Putamen (tissue), 1 donor: ENCODE results near the gene PSORS1C2.

Experiments
- DNase-seq: peaks from one replicate; pipeline ENCODE4 v3.0.0-alpha.2; 2016; ENCODE audit warnings: low spot score

The PSORS1C2 gene

DNA sequence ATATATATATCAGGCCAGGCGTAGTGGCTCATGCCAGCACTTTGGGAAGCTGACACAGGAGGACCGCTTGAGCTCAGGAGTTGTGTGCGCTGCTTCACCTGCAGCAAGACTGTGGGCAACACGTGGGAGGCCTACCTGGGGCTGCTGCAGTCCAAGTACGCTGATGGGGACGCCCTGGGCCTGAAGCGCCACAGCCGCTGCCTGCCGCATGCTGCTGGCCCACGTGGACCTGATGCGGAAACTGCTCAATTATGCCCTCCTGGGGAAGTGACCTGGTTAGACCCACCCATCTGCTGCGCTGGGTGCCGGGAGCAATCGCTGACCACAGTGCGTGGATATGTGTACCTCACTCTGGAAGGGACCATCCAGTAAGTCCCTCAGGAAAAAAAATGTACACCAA, 1.8 kb upstream of the PSORS1C2 start:
- DNase-seq = no peak

DNA sequence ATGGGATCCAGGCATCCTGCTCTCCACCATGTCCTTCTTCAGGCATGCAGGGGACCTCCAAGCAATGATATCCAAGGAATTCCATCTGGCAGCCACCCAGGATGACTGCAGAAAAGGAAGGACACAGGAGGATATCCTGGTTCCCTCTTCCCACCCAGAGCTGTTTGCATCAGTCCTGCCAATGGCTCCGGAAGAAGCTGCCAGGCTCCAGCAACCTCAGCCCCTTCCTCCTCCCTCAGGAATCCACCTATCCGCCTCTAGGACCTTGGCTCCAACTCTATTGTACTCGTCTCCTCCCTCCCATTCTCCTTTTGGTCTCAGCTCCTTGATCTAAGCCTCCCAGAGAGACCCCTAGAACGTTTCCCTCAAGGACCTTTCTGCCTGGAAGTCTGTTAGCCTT, 733 bp upstream of the PSORS1C2 start:
- no peak for DNase-seq

DNA sequence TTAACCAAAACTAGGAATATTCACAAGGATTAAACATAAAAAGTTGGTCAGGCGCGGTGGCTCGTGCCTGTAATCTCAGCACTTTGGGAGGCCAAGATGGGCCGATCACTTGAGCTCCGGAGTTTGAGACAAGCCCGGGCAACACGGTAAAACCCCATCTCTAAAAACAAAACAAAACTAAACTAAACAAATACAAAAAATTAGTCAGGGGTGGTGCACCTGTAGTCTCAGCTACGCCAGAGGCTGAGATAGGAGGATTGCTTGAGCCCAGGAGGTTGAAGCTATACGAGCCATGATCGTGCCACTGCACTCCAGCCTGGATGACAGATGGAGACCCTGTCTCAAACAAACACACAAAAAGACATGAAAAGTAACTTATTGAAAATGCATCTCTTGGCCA, 3.2 kb downstream of the PSORS1C2 start:
- no peak for DNase-seq

DNA sequence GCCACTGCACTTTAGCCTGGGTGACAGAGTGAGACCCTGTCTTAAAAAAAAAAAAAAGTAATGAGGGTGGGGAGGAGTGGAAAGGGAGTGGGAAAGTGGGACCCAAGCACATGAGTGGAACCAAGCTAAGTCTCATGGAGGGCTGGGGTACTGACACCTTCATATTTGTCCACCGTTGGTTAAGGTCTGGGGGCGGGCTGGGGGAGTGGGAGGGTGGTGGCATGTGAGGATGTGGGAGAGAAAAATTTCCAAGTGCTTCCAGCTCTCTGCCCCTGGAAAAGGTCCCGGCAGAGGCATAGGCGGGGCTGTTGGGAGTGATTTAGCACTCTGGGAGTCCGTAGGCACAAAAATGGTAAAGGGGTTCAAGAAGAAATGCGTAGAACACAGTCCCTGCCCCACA, 6.1 kb downstream of the PSORS1C2 start:
- DNase-seq = no peak

DNA sequence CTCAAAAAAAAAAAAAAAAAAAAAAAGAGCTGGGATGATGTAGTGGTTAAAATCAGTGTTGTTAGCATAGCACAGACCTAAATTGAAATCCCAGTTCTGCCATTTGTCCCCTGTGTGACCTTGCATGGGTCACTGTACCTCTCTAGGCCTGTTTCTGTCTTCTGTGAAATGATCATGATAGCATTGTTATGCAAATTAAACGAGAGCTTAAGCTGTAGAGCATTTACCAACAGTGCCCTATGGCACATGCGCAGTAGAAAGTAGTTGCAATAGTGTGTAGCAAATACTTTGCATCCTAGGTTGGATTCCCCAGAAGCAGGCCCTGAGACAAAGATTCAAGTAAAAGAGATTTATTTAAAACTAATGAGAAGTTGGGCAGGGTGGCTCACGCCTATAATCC, 7.3 kb downstream of the PSORS1C2 start:
- no peak for DNase-seq

DNA sequence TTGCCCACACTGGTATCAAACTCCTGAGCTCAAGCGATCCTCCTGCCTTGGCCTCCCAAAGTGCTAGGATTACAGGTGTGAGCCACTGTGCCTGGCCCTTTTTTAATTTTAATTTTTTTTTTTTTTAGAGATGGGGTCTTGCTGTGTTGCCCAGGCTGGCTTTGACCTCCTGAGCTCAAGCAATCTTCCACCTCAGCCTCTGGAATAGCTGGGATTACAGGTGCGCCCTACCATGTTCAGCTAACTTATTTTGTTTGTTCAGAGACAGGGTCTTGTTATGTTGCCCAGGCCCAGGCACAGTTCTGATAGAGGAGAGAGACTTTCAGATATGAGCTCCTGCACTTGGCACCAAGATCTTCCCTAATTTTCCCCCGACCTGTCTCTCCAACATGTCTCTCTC, 8.1 kb downstream of the PSORS1C2 start:
- no peak for DNase-seq

DNA sequence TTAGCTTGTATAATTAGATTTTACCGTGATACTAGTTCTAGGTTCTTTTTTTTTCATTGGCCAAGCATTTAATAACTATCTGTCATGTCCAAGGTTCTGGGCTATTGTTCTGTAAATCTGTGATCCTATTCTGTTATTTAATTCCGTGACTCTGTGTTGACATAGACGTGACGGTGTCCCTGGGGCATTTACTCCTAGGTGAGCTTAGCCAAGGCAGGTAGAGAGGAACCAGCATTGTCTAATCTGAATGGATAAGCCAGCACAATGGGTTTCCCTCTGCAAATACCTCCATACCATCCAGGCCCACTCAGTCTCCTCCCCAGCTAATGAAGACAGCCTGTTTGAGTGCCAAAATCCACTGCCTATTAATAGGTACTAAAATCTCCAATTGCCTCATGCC, 9.7 kb downstream of the PSORS1C2 start:
- no peak for DNase-seq

DNA sequence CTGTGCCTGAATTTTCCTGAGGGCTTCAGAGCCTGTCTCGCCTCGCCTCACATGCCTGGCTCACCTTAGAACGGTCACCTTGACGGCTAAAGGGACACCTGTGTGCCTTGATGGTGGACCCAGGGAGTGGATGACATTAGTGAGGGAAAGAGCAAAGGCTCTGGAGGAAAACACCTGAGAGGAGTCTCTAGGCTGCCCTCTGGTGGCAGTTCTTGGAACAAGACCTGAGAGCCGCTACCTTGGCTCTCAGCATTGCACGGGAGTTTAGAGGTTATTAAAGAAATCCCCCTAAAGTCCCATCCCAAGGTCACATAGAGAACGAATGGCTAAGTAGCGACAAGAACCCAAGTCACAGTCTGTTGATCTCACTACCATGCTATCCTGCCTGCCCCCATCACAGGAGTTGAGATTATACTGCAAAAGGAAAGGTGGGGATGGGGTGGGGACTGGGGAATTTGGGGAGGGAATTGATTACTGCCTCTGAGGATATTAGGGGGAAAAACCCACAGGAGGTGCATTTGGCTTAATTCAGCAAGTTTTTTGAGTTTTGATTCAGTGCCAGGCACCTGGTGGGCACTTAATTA, 10.7 kb downstream of the PSORS1C2 start:
- DNase-seq = peak; percentile 18

DNA sequence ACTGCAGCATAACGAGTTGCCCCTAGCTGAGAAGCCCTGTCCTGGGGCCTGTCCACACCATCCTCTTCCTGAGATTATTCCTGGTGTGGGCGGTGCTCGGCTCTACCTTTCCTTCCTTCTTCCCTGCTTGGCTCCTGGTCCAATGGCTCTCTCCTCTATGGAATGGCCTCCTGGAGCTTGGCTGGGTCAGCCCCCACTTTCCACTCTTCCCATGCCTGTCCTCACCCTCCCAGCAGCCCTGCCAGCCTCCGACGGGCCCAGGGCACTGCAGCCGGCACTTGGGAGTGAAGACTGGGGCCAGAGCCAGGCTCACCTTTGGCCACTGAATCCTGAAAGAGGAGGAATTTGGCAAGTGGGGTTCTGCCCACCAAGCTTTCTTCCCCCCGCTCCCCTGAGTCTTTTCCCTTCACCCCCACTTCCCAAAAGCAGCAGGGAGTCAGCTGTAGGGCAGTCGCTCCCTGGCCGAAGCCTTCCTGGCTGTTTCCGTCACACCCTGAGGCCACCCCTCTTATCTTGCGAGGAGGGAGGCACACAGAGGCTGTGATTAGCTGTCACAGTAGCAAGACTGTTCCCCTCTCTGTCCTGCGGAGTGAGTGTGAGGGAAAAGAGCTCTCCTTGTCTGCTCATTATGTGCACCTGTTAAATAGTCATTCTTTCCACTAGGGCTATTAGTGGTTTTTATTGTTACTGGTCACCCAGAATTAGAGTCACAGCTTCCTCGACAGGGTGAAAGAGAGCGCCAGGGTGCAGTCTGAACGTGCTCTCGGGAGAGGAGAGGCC, 12.3 kb downstream of the PSORS1C2 start:
- no peak for DNase-seq

DNA sequence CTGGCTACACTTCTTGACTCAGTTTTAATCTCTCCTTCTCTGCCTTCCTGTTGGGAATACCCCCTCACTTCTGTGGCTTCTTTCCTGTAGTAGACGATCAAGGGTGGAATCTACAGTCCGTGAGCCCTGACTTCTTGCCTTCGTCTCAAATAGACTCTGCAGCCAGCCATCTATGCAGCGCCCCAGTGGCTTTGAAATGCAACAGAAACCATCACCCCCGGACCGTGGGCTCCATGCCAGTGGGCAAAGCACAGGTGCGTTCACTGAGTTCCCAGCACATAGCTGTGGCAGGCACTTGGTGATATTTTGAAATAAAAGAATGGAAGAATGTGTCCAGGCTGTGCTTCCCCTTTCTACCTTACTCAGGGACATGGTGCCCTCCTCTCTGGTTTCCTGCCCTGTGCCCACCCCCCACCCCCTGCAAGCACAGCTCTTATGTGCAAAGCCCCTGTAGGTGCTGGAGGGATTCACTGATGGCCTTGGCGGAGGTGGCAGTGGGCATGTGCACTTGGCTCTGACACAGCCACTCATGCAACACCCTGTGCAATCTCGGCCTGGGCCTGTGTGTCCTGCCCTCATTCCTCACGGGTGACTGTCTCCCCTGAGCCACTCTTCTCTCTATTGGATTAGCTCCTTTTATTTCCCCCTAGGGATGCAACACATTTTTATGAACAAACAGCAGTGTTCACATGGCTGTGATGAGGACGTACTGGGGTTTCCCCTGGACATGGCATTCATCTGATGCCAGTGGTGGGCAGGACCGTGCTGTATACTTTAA, 13.1 kb downstream of the PSORS1C2 start:
- no peak for DNase-seq

DNA sequence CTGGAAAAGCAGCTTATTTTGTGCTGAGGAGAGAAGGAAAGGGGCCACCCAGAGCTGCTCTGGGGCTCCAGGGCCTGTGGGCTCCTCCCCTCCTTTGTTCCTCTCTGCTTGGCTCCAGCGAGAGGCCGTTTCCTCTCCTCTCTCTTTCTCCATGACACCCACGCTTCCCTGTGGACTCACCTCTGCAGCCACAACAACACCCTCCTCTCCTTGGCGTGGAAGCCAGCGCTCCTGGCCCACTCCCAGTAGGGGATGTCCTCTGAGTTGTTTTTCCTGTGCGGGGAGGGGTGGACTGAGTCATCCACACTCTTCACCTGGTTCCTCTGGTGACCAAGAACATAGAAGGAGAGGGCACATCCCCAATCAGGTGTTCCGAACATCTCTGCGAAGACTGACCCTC, 13.7 kb downstream of the PSORS1C2 start:
- DNase-seq = no peak

DNA sequence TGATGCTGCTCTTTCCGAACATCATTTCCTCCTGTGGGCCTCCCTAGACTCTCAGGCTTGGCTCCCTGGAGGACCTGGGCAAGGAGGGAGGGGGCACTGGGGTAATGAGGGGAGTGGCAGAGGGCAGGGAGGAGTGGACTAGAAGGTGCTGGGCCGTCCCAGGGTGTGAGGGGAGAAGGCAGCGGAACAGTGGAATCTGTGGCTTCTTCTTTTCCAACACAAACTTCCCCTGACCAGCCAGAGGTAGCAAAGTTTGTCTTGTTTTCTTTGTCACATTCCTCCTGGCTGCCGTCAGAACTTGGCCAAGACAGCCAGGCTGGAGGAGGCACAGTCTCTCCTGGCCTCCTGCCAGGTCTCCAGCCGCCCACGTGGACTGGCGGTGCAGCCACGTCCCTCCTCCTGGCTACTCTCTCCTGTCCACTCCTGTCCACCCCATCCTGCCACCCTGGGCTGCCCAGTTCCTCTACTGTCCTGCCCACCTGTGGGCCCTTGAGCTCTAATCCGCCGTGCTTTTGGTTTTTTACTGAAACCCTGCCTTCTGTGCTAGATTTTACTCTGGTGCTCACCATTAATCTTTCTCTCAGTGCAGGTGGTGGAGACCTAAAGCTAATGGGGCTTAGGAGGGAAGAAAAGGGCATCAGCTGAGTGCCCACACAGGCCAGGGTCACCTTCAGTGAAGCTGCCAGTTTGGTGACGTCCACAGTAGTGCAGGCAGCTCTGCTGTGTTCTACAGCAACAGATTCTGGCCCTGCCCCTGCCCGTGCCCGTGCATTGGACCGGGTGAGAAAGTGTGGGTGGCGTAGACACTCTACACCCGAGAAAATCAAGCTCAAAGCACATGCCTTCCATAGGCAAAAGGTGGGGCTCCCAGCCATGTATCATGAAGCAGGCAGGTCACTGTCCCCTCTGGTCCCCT, 15.8 kb downstream of the PSORS1C2 start:
- peak; percentile 32 for DNase-seq

DNA sequence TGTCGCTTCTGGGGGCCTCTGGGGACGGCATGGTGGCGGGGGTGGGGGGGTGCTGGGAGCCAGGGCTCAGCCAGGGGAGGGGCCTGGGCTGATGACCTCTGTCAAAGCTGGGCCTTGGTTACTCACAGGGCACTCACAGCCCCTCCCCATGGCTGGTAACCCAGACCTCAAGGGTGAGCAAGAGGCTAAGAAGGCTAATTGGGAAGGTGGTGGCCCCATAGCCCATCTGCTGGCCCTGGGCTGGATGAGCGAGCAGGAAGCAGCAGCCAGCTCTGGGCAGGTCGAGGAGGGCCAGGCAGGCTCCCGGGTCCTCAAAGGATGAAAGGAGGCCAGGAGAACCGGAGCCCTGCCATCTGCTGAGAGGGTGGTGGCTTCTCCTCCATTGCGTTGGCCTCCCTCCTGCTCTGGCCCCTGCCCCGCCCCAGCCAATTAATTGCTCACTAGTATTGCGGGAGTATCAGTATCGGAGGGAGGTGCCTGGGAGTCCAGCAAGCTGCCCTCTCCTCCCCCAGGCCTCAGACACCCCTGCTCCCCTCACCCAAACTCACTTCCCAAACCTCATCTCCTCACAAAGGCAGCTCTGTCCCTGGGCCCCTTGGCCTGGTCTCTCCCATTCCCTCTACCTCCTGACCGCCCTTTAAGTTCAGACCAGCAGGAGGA, 17.6 kb downstream of the PSORS1C2 start:
- no peak for DNase-seq

DNA sequence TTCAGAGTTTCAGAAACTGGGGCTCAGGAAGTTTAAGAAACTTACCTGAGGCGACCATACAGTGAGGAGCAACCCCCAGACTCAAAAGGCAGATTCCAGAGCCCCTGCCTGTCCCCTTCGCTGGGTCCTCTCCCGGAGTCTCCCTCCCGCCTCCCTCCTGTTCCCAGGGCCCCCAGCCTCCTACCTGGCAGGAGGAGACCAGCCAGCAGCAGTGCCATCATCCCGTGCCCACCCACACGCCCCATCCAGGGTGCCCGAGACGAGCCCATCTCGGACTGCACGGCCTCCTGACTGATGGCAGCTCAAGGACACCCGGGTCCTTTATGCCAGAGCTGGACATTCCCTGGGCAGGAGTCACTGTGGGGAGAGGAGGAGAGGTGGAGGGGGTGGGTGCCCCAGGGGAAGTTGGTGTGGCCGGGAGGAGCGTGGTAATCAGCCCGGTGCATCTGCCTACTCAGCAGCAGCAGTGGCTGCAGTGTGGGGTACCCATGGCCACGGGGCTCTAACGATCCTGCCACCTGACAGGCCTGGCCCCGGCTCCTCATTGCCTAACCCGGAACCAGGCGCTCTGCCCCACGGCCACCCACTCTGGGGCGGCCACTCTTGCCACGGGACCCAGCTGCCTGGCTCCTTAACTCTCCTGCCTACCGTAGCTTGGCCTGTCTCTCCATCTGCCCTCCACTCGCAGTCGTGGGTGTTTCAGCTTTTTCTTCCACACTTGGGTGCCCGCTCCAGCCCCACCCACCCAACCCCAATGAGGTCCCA, 18.5 kb downstream of the PSORS1C2 start, which contains the start of gene CDSN:
TSS of gene CDSN (minus strand) at position 296 of the 765 bp plus-strand sequence. CDS start at position 269, 27 bp downstream.
- no peak for DNase-seq

DNA sequence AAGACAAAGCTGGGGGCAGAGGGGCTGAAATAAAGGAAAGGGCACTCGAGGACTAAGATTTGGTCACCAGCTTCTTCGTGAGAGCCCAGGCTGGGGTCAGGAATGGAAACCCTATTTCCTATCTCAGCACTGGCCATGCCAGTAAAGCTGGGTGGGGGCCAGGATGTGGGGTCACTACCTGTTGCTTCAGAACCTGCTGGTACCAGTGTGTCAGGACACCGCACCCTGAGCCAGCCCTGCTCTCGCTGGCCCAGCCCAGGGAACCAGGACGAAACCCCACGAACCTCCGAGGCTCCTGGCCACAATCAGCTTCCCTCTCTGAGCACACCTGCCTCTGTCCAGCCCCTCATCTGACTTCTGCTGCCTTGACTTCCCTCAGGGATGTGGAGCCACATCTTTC, 20.7 kb downstream of the PSORS1C2 start:
- DNase-seq = no peak

DNA sequence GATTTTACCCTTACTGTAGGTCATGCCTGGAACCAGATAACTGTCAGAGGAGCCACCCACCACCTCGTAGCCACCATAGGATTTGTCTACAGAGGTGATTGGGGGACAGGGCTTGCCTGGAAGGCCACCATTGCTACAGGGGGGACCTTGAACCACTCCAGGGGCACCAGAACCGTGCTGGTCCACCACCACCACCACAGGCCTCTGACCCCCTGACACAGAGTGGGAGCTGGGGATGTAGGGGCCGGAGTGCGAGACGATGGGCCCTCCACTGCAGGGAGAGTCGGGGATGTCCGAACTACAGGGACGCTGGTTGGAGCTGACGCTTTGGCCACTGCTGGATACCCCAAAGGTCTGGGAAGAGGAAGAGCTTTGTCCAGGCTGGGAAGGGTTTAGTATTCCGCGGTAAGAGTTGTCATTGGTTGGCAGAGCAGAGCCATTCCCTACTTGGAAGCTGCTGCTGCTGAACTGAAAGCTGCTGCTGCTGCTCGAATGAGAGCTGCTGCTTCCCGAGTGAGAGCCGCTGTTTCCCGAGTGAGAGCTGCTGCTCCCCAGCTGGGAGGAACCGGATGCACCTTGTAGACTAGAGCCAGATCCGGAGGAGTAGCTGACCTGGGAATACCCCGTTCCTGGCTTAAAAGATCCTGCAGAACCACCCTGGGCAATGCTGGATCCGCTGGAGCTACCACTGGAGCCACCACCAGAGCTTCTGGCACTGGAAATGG, 22.0 kb downstream of the PSORS1C2 start:
- no peak for DNase-seq

DNA sequence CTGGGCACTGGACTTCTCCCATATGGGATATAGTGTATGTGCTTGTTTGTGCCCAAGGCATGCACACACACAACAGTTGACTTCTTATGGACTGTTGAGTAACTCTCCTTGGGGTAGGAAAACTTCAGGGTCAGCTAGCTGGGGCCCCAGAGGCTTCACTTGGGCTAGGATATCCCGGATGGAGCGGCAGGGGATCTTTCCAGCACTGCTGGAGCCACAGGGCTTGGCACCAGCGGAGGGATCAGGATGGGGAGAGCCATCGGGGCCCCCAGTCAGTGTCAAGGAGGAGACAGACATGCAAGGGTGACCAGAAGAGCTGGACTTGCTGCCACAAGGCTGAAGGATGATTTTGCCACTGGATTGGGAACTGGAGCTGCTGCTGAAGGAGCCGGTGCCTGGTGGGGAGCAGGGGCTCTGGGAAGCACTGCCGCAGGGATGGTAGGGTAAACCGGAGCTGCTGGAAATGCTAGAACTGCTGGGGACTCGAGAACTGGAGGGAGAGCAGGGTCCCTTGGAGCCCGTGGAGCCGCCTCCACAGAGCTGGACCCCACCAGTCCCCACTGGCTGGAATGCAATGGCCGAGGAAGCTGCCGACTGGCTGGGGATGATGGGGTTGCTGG, 22.8 kb downstream of the PSORS1C2 start:
- DNase-seq = no peak

DNA sequence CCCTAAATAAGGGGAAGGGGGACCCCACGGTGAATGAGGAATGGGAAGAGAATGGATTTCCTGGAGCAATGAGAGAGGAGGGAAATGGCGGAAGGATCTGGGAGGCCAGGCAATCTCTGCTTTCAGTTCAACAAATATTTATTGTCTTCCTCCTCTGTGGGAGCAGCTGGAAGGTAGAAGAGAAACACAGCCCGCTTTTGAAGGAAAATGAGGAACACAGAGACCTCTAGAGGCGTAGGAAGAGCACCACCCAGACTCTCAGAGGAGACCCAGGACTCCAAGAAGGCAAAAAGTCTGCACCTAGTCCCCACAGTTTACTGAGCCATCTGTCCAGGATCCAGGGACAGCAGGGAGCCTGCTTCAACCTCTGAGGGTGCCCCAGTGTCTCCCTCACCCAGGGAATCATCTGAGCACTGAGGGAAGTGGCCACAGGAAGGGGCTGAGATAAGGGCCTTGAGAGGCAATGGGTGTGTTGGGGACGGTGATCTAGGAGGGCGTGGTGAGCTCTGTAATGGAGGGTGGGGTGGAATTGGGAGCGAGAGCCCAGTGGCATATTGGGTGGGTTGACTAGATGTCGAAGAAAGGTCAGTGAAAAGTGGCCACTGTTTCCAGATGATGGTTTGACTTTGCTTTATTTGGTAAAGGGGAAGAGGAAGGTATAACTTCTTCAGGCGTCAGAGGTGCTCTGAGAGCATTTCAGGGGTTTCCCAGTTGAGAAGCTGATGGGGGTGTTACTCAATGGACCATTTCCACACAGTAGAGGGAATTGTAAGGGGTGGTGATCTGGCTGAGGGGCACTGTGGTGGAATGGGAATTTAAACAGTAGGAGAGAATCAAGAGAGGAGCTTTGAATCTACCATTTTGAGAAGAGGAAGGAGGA, 23.7 kb downstream of the PSORS1C2 start:
- peak; percentile 18 for DNase-seq

DNA sequence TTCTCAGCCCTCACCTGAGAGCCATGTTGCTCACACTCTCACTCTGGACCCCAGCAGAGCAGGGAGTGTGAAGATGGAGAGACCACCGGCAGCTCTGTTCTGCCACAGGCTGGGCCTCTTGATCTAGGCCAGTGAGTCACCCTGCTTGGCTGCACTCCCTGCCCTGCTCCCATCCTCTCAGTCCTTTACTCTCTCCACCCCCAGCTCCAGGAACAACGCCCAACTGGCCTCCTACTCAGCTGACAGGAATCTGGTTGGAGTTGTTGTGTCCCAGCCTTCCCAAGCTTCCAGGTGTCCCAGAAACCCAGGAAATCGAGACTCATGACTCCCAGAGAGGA, 24.4 kb downstream of the PSORS1C2 start, which contains the start of gene PSORS1C1:
TSS of gene PSORS1C1 (plus strand) at position 260 of the 338 bp plus-strand sequence. CDS start 14,833 bp downstream, outside the sequence.
- DNase-seq = no peak
